ENCODE results near the gene TRPC6. TPM values are rescaled to one million over a fixed set of nuclear protein-coding genes. Genes with fewer than 3 reads are reported as not detected.
A peak's percentile ranks its signal among the peaks of the same experiment; 100 is the strongest.

The TRPC6 gene
- total RNA-seq, 4 donors from 2014 or later = 55.5 to 77.3 (median 65.8) TPM

GRCh38 chr11:101428918-101429317, 154.9 kb downstream of the TRPC6 start:
- Histone ChIP-seq H3K4me1 (peaks cover 0 to 31% (median 26%) of the 10 kb centered on the region in 4 donors), H3K36me3 (no peaks in the 10 kb centered on the region), H3K4me3 (no peak overlapping the region), H3K27ac (replicated peaks in 1 of 4) (peak overlapping the region in 1 of 4 donors; percentile 37), H3K27me3 (no peaks in the 10 kb centered on the region), H3K9me3 (peaks cover 0 to 10% (median 4%) of the 10 kb centered on the region in 4 donors)
- intact Hi-C loops (cut with DNase I) = no loop called here
- no peak for DNase-seq (ENCODE audit: extremely low spot score)
- WGBS = 100% methylated on average over 1 of the region's 1 CpG
- peak in 1 of 3 experiments; percentile 29 for TF ChIP-seq CTCF (IDR thresholded peaks at IDR 0.05)
- TF ChIP-seq POLR2AphosphoS5 (IDR thresholded peaks at IDR 0.05) = no peak
- no peak for TF ChIP-seq EP300 (IDR thresholded peaks at IDR 0.05)

- TF ChIP-seq POLR2AphosphoS5 (IDR thresholded peaks at IDR 0.05) (peak in 1 of 2 donors; percentile 18), POLR2A (IDR thresholded peaks at IDR 0.05; ENCODE audit: low read depth) (no peak)
- peak overlapping the region; percentile 54 to 63 (median 60) for H3K27ac ChIP-seq (replicated peaks in 1 of 4)
- DNase-seq (ENCODE audit: extremely low spot score) = no peak
- H3K4me1 ChIP-seq = peaks cover 0 to 29% (median 17%) of the 10 kb centered on the region in 4 donors
- intact Hi-C loops (cut with DNase I) = no loop called here
- 21% methylated on average over 2 of the region's 2 CpGs for WGBS
- peak overlapping the region in 3 of 4 donors; percentile 14 to 32 (median 18) for H3K4me3 ChIP-seq
- no peaks in the 10 kb centered on the region for H3K27me3 ChIP-seq
- H3K9me3 ChIP-seq = no peaks in the 10 kb centered on the region
- H3K36me3 ChIP-seq = no peaks in the 10 kb centered on the region
Observed at GRCh38 chr11:101407324-101407723, 176.5 kb downstream of the TRPC6 start.

Small RNA genes lying within 50 kb of the gene (small RNA-seq; reads per million reads assigned to genes)
- 0 to 0.08 (median 0) reads per million in 3 donors for gene MIR3920

Data from esophagus muscularis mucosa (tissue), 4 donors.